GM12878 (cell line): ENCODE results near the gene TARS3. TPM values are rescaled to one million over a fixed set of nuclear protein-coding genes. Genes with fewer than 3 reads are reported as not detected.

Experiments used
- ATAC-seq: fragments of 200-7000 bp; cut with Tn5 transposase; 3 replicates; pipeline ENCODE4 v1.9.1; 2020; ENCODE audit warnings: mild to moderate bottlenecking, moderate library complexity
- BruUV-seq: library from RNA; stranded (reverse); fragments of 400-500 nt; replicated peaks from 2 replicates; lab custom pipeline; 2021; lab: Mats Ljungman, UMichigan
- CTCF ChIA-PET: fragments of 300-600 bp; sonication (Branson Sonifier 250); formaldehyde crosslinking; extraction: SDS; loops from one replicate; lab custom pipeline; 2021; ENCODE audit warnings: inconsistent platforms; lab: Yijun Ruan, JAX
- POLR2A ChIA-PET: fragments of 350-600 bp; formaldehyde crosslinking; extraction: SDS; loops from one replicate; lab custom pipeline; 2021; ENCODE audit warnings: inconsistent platforms; lab: Charles Lee
- RAD21 ChIA-PET: fragments of 300-600 bp; sonication (Branson Sonifier 250); formaldehyde crosslinking; loops from one replicate; lab custom pipeline; 2023; ENCODE audit warnings: antibody characterized with exemption; ENCODE audit not compliant: unreplicated experiment; lab: Charles Lee
- SMC1A ChIA-PET: fragments of 300-600 bp; sonication (Branson Sonifier 250); formaldehyde crosslinking; loops from one replicate; lab custom pipeline; 2023; ENCODE audit not compliant: unreplicated experiment, uncharacterized antibody; lab: Charles Lee
- DNase-seq: peaks from one replicate; pipeline ENCODE4 v3.0.0-alpha.2; 2011; ENCODE audit warnings: low read depth, low spot score
- FAIRE-seq: peaks from 3 replicates; lab custom pipeline; 2011; peaks lifted over from hg19 to GRCh38; lab: Jason Lieb, UNC
- H2AFZ ChIP-seq: 2 replicates; pipeline ENCODE4 v1.6.0; 2011; ENCODE audit warnings: low read depth, low read length, control low read depth; ENCODE audit not compliant: control insufficient read depth
- H3K27ac ChIP-seq: 2 replicates; pipeline ENCODE4 v1.5.1; 2011; ENCODE audit warnings: control low read depth; ENCODE audit not compliant: control insufficient read depth, insufficient read depth
- H3K27me3 ChIP-seq, 2 experiments: replicated peaks in 1 of 2; 2 replicates each; pipeline versions ENCODE4 v1.6.0 to v1.6.1; 2011; ENCODE audit warnings: low read length in 1 of 2; ENCODE audit not compliant: control insufficient read depth in 2 of 2, insufficient read depth in 2 of 2
- H3K36me3 ChIP-seq, 2 experiments: 2 replicates each; pipeline ENCODE4 v1.5.1; 2011; ENCODE audit warnings: low read length in 1 of 2; ENCODE audit not compliant: control insufficient read depth in 2 of 2, insufficient read depth in 2 of 2
- H3K4me1 ChIP-seq: 2 replicates; pipeline ENCODE4 v1.6.1; 2011; ENCODE audit warnings: mild to moderate bottlenecking, low read length, moderate library complexity, mixed read lengths; ENCODE audit not compliant: control insufficient read depth, insufficient read depth
- H3K4me2 ChIP-seq: 2 replicates; pipeline ENCODE4 v1.6.0; 2011; ENCODE audit warnings: control low read depth; ENCODE audit not compliant: control insufficient read depth, insufficient read depth
- H3K4me3 ChIP-seq: fragments of 200-600 bp; sonication (generic); 2 replicates; pipeline ENCODE4 v1.5.1; 2016
- H3K79me2 ChIP-seq: 2 replicates; pipeline ENCODE4 v1.6.0; 2011; ENCODE audit warnings: low read length; ENCODE audit not compliant: control insufficient read depth, insufficient read depth
- H3K9ac ChIP-seq: 2 replicates; pipeline ENCODE4 v1.8.0; 2011; ENCODE audit warnings: low read length, control low read depth, mixed read lengths; ENCODE audit not compliant: control insufficient read depth, insufficient read depth
- H3K9me3 ChIP-seq: replicated peaks from 3 replicates; pipeline ENCODE4 v1.5.1; 2011; ENCODE audit warnings: mild to moderate bottlenecking, low read length; ENCODE audit not compliant: control insufficient read depth, insufficient read depth
- H4K20me1 ChIP-seq: 2 replicates; pipeline ENCODE4 v1.6.0; 2011; ENCODE audit not compliant: control insufficient read depth, insufficient read depth
- BCLAF1 ChIP-seq: fragments of 450-650 bp; IDR thresholded peaks from 2 replicates; pipeline ENCODE4 v1.6.1; 2017; ENCODE audit warnings: antibody characterized with exemption, mild to moderate bottlenecking, moderate library complexity
- DPF2 ChIP-seq: fragments of 450-650 bp; IDR thresholded peaks from 2 replicates; pipeline ENCODE4 v1.6.1; 2017; ENCODE audit warnings: mild to moderate bottlenecking
- E2F4 ChIP-seq: IDR thresholded peaks from 2 replicates; pipeline ENCODE4 v1.6.1; 2012; ENCODE audit warnings: low read depth, low read length, improper control_type of control experiment
- EZH2 ChIP-seq: IDR thresholded peaks from 2 replicates; pipeline ENCODE4 v1.6.1; 2012; ENCODE audit warnings: low read depth, mild to moderate bottlenecking, control low read depth, inconsistent platforms, low read length, borderline replicate concordance; ENCODE audit not compliant: control insufficient read depth
- FOXK2 ChIP-seq: fragments of 450-650 bp; IDR thresholded peaks from 2 replicates; pipeline ENCODE4 v1.6.1; 2017; ENCODE audit warnings: mild to moderate bottlenecking, moderate library complexity
- GATAD2B ChIP-seq: fragments of 450-650 bp; conservative IDR thresholded peaks from 2 replicates; pipeline ENCODE4 v1.6.1; 2017; ENCODE audit warnings: low read depth, mild to moderate bottlenecking, moderate library complexity
- IKZF1 ChIP-seq: fragments of 450-650 bp; conservative IDR thresholded peaks from 2 replicates; pipeline ENCODE4 v1.6.1; 2017; ENCODE audit warnings: antibody characterized with exemption, mild to moderate bottlenecking
- JUNB ChIP-seq: IDR thresholded peaks from 2 replicates; pipeline ENCODE4 v1.6.1; 2016; ENCODE audit warnings: antibody characterized with exemption, mild to moderate bottlenecking
- JUND ChIP-seq: IDR thresholded peaks from 2 replicates; pipeline ENCODE4 v1.6.1; 2012; ENCODE audit warnings: low read depth, mild to moderate bottlenecking, low read length, improper control_type of control experiment, moderate library complexity
- MYC ChIP-seq: IDR thresholded peaks from 2 replicates; pipeline ENCODE4 v1.6.1; 2011; ENCODE audit warnings: mild to moderate bottlenecking, low read length, moderate library complexity, inconsistent platforms; ENCODE audit not compliant: insufficient read depth, insufficient replicate concordance, insufficient read length, severe bottlenecking
- PAX5 ChIP-seq: IDR thresholded peaks from 2 replicates; pipeline ENCODE4 v1.6.1; 2011; ENCODE audit warnings: low read depth, low read length, borderline replicate concordance
- PML ChIP-seq: IDR thresholded peaks from 2 replicates; pipeline ENCODE4 v1.6.1; 2012; ENCODE audit warnings: low read length, inconsistent platforms
- RBBP5 ChIP-seq: fragments of 200-600 bp; sonication (generic); conservative IDR thresholded peaks from 2 replicates; pipeline ENCODE4 v1.6.1; 2016
- RCOR1 ChIP-seq: conservative IDR thresholded peaks from 2 replicates; pipeline ENCODE4 v1.6.1; 2012; ENCODE audit warnings: low read depth, low read length, improper control_type of control experiment
- SIX5 ChIP-seq: IDR thresholded peaks from 2 replicates; pipeline ENCODE4 v1.6.1; 2011; ENCODE audit warnings: mild to moderate bottlenecking, low read depth, low read length, moderate library complexity; ENCODE audit not compliant: severe bottlenecking
- SMC3 ChIP-seq: IDR thresholded peaks from 2 replicates; pipeline ENCODE4 v1.6.1; 2011; ENCODE audit warnings: low read length, improper control_type of control experiment, borderline replicate concordance
- STAT3 ChIP-seq: IDR thresholded peaks from 2 replicates; pipeline ENCODE4 v1.6.1; 2011; ENCODE audit warnings: low read depth, low read length, improper control_type of control experiment
- TCF7 ChIP-seq: IDR thresholded peaks from 2 replicates; pipeline ENCODE4 v1.6.1; 2014; ENCODE audit warnings: antibody characterized with exemption, borderline replicate concordance
- ZNF217 ChIP-seq: fragments of 450-650 bp; IDR thresholded peaks from 2 replicates; pipeline ENCODE4 v1.6.1; 2017; ENCODE audit warnings: antibody characterized with exemption, mild to moderate bottlenecking
- ZNF384 ChIP-seq: IDR thresholded peaks from 2 replicates; pipeline ENCODE4 v1.6.1; 2012; ENCODE audit warnings: low read depth, mild to moderate bottlenecking, low read length, improper control_type of control experiment, borderline replicate concordance
- WGBS: methylation state at CpG from one replicate; pipeline ENCODE4 v1.1.6; 2016; ENCODE audit warnings: low lambda C conversion rate; ENCODE audit not compliant: insufficient replicate concordance, insufficient coverage; ENCODE audit errors: missing lambda C conversion rate; 5-methylcytosine and 5-hydroxymethylcytosine counted together
- in situ Hi-C: fragments of 300-500 bp; cut with MboI; formaldehyde crosslinking; loops from 9 replicates; pipeline ENCODE4 v1.14.3; 2018; ENCODE audit warnings: mixed read lengths
- intact Hi-C: fragments of 100-400 bp; cut with micrococcal nuclease; formaldehyde crosslinking; loops from one replicate; pipeline ENCODE4 v1.14.2; 2022; ENCODE audit not compliant: unreplicated experiment
- polyA plus RNA-seq, 11 experiments: library from polyadenylated mRNA; depleted of rRNA in 4 of 11; unstranded in 6 of 11; stranded (reverse) in 5 of 11; fragments of >200 nt; fragmentation: Nextera tagmentation in 4 of 11; fragmentation: Illumina TruSeq in 1 of 11; extraction: Ambion mirVana in 4 of 11; extraction: Trizol in 1 of 11; gene quantifications; 1 replicate in 1 of 11; 2 replicates in 10 of 11; pipeline versions ENCODE4 v1.2.1 to v1.2.3, GENCODE V29; 2011 to 2016; ENCODE audit warnings: inconsistent platforms in 2 of 11, missing spikeins in 2 of 11, low read depth in 1 of 11
- total RNA-seq, 4 experiments: library from RNA; depleted of rRNA in 3 of 4; stranded (reverse); fragments of >200 nt in 3 of 4; fragmentation: Illumina TruSeq in 1 of 4; extraction: Trizol in 1 of 4; gene quantifications; 2 replicates each; pipeline versions ENCODE4 v1.2.1 to v1.2.3, GENCODE V29; 2013 to 2021

Gene TARS3
- total and polyA plus RNA-seq, 10 of the 15 experiments (the other 5 are each of a cell fraction or from before 2014, with no cell fraction given), result 1.4 to 7.8 (median 5.3) TPM

- TF ChIP-seq IKZF1, result no peak
- no peak for TF ChIP-seq PML
- TF ChIP-seq GATAD2B, result no peak
- TF ChIP-seq RBBP5, result no peak
- TF ChIP-seq STAT3, result no peak
- TF ChIP-seq ZNF217, result no peak
- TF ChIP-seq FOXK2, result no peak
- TF ChIP-seq, all 136 proteins: peak for 0
Measured at GRCh38 chr15:101637038-101637437, 87.2 kb downstream of the TARS3 start (continued).

- no peak for FAIRE-seq
- no peak for TF ChIP-seq ZNF384
- no peak for TF ChIP-seq JUND
- TF ChIP-seq DPF2, result no peak
- TF ChIP-seq SMC3, result no peak
- TF ChIP-seq E2F4, result no peak
- TF ChIP-seq EZH2, result no peak
- no peak for TF ChIP-seq JUNB
- no peak for TF ChIP-seq TCF7
- no peak for TF ChIP-seq SIX5
- no peak for TF ChIP-seq RCOR1
- no peak for TF ChIP-seq PAX5
- no peak for TF ChIP-seq MYC
- TF ChIP-seq BCLAF1, result no peak
Measured at GRCh38 chr15:101635944-101636727, 88.1 kb downstream of the TARS3 start.

More at GRCh38 chr15:101635944-101636727, 88.1 kb downstream of the TARS3 start:
- H3K79me2 ChIP-seq, result no peaks in the 10 kb centered on the region
- no peaks in the 10 kb centered on the region for H3K9me3 ChIP-seq
- no peaks in the 10 kb centered on the region for H3K27me3 ChIP-seq
- H3K4me1 ChIP-seq, result no peaks in the 10 kb centered on the region
- H3K27ac ChIP-seq, result no peak overlapping the region
- no peak for DNase-seq
- no peak overlapping the region for H3K4me2 ChIP-seq
- H3K36me3 ChIP-seq, result peaks cover 0 to 3% of the 10 kb centered on the region in 2 experiments; a peak in 1 of 4 replicates
- no peaks in the 10 kb centered on the region for H4K20me1 ChIP-seq
- no peak overlapping the region for H3K4me3 ChIP-seq
- no TSS peak for BruUV-seq
- ChIA-PET POLR2A (interaction anchor here (1.8 kb wide), 1 partner anchor 342 kb away, joined by 5 read pairs; no protein-coding TSS in a partner anchor), SMC1A (no interaction called here), CTCF (interaction anchor here (0.6 to 1.4 kb wide), 2 partner anchors 19 to 95 kb away, joined by 3 read pairs; no protein-coding TSS in a partner anchor), RAD21 (no interaction called here)
- intact Hi-C loops (no loop called here), in situ Hi-C loops (no loop called here)
- no peak overlapping the region for H2AFZ ChIP-seq
- 82% methylated on average over 7 of the region's 7 CpGs for WGBS
- no peak overlapping the region for H3K9ac ChIP-seq
- no peak for ATAC-seq
